ENCODE measurements around the gene BPIFB3. TPM values are rescaled to one million over a fixed set of nuclear protein-coding genes. Genes with fewer than 3 reads are reported as not detected.

The BPIFB3 gene, protein sequence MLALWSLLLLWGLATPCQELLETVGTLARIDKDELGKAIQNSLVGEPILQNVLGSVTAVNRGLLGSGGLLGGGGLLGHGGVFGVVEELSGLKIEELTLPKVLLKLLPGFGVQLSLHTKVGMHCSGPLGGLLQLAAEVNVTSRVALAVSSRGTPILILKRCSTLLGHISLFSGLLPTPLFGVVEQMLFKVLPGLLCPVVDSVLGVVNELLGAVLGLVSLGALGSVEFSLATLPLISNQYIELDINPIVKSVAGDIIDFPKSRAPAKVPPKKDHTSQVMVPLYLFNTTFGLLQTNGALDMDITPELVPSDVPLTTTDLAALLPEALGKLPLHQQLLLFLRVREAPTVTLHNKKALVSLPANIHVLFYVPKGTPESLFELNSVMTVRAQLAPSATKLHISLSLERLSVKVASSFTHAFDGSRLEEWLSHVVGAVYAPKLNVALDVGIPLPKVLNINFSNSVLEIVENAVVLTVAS
- not detected in 2 replicates for total RNA-seq (ENCODE audit: low replicate concordance)

DNA sequence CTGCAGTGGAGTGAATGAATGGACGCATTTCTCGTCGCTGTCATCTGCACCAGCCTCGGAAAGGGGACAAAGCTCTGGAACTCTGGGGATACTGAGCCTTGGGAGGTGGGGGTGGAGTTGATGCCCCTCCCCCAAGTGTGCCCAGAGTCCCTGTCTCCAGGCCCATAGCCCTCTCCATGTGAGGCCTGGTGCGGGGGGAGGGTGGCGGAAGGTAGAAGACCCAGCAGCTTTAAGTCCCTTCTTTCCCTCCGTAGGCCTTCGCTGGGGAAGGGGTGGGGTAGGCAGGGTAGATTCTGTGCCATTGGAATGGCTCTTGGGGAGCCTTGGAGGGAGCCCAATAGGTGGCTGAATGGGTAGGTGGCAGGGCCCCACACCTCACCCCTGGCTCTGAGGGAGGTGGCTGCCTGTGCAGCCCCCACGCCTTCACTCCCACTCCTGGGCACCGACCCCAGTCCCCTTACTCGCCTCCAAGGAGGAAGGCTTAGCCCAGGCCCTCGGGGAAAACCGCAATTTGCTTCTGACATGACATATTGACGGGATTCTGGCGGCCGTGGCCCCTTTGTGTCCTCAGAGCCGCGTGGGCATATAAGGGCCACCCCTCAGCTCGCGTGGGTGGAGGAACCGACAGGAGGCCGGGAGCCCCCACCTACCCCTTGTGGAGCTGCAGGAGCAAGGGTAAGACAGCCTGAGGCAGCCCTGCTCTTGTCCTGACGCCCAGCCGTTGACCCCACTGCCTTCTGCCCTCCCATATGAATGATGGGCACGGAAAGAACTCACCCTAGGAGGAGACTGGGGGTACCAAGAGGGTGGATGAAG, at the start of gene BPIFB3:
TSS of gene BPIFB3 (plus strand) at position 613 of the 816 bp plus-strand sequence. CDS start 1,533 bp downstream, outside the sequence.
- DNase-seq (ENCODE audit: low read depth): no peak
- H3K4me3 ChIP-seq (ENCODE audit: low read depth, low read length): no peak within 1 kb of the TSS
- no peak for TF ChIP-seq CTCF (IDR thresholded peaks at IDR 0.05; ENCODE audit: insufficient read depth, low read length)

- no peak within 1 kb of the TSS for H3K4me3 ChIP-seq (ENCODE audit: low read depth, low read length)
- no peak for TF ChIP-seq CTCF (IDR thresholded peaks at IDR 0.05; ENCODE audit: insufficient read depth, low read length)
- no peak for DNase-seq (ENCODE audit: low read depth)
Measured at GRCh38 chr20:33004141-33004751, 49.5 kb upstream of the BPIFB3 start, which contains the start of gene SUN5. SUN5 (minus strand) TSS chr20:33004433; CDS start chr20:33004340, 93 bp downstream.

DNA sequence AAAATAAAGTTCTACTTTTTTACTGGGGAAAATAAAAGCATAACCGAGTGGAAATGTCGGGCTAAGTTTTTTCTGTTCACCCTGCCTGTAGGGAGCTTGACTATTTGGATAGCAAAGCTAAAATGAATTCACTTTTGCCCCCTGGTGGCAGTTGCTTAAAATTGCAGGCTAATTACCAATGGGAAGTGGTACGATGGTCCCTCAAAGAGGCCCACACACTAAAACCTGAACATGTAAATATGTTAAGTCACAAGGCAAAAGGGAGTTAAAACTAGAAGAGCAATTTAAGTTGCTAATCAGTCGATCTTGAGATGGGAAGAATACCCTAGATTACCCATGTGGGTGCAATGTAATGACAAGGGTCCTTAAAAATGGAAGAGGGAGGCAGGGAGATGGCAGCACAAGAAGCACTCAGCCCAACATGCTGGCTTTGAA, 48.6 kb upstream of the BPIFB3 start:
- no peak overlapping the region for H3K4me3 ChIP-seq (ENCODE audit: low read depth, low read length)
- TF ChIP-seq CTCF (IDR thresholded peaks at IDR 0.05; ENCODE audit: insufficient read depth, low read length): peak; percentile 36
- DNase-seq (ENCODE audit: low read depth): no peak

DNA sequence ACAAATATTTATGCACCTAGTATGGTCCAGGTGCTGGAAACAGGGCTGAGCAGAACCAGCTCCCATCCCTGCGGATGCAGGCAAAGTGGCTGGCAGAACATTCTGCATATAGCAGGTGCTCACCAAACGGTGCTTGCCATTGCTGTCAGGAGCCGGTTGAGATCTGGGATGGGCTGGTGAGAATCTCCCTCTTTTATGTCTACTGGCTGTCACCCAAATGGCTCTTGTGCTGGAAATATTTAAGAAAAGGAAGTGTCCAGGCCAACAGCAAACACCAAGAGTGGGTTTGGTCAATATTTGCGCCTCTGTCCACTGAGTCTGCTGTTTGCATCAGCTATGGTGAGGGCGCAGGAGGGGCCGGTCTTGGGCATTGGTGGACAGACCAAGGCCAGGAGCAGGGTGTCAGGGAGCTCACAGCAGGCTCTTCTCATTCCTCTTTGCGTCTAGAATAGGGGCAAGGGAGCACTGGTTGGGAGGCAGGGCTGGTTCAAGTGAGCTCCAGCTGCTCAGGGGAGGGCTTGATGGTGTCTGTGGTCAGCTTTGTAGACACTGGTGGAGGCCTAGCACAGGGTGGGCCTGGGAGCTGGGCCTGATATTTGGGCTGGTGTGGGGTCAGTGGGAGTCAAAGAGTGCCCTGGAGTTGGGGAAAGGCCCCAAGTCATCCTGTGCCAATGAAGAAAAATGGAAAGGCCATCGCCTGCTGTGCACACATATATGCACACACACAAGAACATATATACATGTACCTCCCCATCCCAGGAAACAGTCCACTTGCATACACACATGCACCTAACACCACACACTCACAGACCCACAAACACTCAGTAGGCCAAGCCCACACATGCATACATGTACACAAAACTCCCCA, 47.6 kb upstream of the BPIFB3 start:
- no peak for DNase-seq (ENCODE audit: low read depth)
- no peak overlapping the region for H3K4me3 ChIP-seq (ENCODE audit: low read depth, low read length)
- no peak for TF ChIP-seq CTCF (IDR thresholded peaks at IDR 0.05; ENCODE audit: insufficient read depth, low read length)

DNA sequence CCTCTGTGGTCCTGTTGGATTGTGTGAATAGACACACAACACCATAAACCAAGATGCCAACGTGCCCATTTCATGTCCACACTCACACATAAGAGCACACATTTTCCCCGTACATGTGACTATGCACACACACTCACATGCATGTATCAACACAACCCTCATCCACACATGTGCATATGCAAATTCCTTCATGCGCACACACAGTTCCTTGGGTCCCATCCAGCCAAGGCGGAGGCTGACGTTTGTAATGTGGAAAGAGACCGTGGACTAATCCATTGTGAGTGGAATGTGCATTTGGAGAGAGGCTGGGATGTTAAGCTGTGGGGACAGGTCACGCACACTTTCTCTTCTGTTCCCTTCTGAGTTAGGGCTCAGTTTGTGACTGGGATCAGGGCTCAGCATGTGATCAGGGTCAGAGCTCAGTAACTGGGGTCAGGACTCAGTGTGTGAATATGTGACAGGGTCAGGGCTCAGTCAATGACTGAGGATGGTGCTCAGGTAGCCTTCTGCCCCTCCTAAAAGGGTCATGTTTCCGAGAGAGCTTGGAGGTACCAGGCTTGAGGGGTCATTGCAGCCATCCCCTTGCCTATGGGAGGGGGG, 46.8 kb upstream of the BPIFB3 start:
- no peak for TF ChIP-seq CTCF (IDR thresholded peaks at IDR 0.05; ENCODE audit: insufficient read depth, low read length)
- no peak for DNase-seq (ENCODE audit: low read depth)
- no peak overlapping the region for H3K4me3 ChIP-seq (ENCODE audit: low read depth, low read length)

All from fibroblast of the aortic adventitia (primary cell).